Right atrium auricular region (tissue), 2 donors: ENCODE results near the gene CAP2. TPM values are rescaled to one million over a fixed set of nuclear protein-coding genes. Genes with fewer than 3 reads are reported as not detected.
"Not testable (repeated sequence)": the region's sequence is repeated elsewhere in the genome, so short reads cannot be mapped to it uniquely, and the experiment has no call there.

Experiments
- DNase-seq: peaks from one replicate; pipeline ENCODE4 v3.0.0-alpha.2; 2019; ENCODE audit warnings: low spot score
- H3K27ac ChIP-seq, 2 donors: fragments of 200-600 bp; sonication (generic); 1 replicate in 1 of 2; 2 replicates in 1 of 2; pipeline ENCODE4 v1.5.1; 2016 to 2019
- H3K27me3 ChIP-seq, 2 donors: fragments of 200-600 bp; sonication (generic); one replicate each; pipeline versions ENCODE4 v1.5.1 to v1.6.0; 2017 to 2019
- H3K36me3 ChIP-seq: fragments of 200-600 bp; sonication (generic); one replicate; pipeline ENCODE4 v1.5.1; 2016
- H3K4me1 ChIP-seq, 2 donors: fragments of 200-600 bp; sonication (generic); one replicate each; pipeline versions ENCODE4 v1.5.1 to v1.6.0; 2017 to 2019
- H3K4me3 ChIP-seq, 2 donors: fragments of 200-600 bp; sonication (generic); 1 replicate in 1 of 2; 2 replicates in 1 of 2; pipeline ENCODE4 v1.5.1; 2017 to 2019; ENCODE audit warnings: mild to moderate bottlenecking in 1 of 2, moderate library complexity in 1 of 2
- H3K9me3 ChIP-seq, 2 donors: fragments of 200-600 bp; sonication (generic); one replicate each; pipeline ENCODE4 v1.5.1; 2019
- total RNA-seq, 2 donors: library from RNA; depleted of rRNA; stranded (reverse); fragments of >200 nt; gene quantifications; one replicate each; pipeline ENCODE4 v1.1.0, GENCODE V29; 2016
- TF ChIP-seq, protein P1 (sequence below), 2 donors: fragments of 200-600 bp; sonication (generic); IDR thresholded peaks; one replicate each; pipeline ENCODE4 v1.5.1; 2019; ENCODE audit warnings: antibody characterized with exemption in 2 of 2

The CAP2 gene
- total RNA-seq, 2 donors from 2014 or later = 59.9 to 63.6 TPM

DNA sequence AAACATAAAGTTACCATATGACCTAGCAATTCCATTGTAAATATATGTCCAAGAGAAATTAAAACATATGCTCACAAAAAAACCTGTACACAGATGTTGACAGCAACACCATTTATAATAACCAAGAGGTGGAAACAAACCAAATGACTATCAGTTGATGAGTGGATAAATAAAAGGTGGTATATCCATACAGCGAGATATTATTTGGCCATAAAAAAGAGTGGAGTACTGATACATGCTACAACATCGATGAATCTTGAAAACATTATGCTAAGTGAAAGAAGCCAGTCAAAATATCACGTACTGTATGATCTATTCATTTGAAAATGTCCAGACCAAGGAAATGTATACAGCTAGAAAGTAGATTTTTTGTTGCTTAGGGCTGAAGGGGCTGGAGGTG, 2.9 kb downstream of the CAP2 start:
- H3K27ac ChIP-seq = no peak overlapping the region

GRCh38 chr6:17397764-17398194, 4.4 kb downstream of the CAP2 start:
- Histone ChIP-seq H3K4me3 (no peak overlapping the region), H3K27ac (no peak overlapping the region), H3K4me1 (peaks cover 0 to 5% of the 10 kb centered on the region in 2 donors), H3K27me3 (no peaks in the 10 kb centered on the region), H3K36me3 (no peaks in the 10 kb centered on the region), H3K9me3 (no peaks in the 10 kb centered on the region)
- DNase-seq = no peak
- TF ChIP-seq, protein P1, sequence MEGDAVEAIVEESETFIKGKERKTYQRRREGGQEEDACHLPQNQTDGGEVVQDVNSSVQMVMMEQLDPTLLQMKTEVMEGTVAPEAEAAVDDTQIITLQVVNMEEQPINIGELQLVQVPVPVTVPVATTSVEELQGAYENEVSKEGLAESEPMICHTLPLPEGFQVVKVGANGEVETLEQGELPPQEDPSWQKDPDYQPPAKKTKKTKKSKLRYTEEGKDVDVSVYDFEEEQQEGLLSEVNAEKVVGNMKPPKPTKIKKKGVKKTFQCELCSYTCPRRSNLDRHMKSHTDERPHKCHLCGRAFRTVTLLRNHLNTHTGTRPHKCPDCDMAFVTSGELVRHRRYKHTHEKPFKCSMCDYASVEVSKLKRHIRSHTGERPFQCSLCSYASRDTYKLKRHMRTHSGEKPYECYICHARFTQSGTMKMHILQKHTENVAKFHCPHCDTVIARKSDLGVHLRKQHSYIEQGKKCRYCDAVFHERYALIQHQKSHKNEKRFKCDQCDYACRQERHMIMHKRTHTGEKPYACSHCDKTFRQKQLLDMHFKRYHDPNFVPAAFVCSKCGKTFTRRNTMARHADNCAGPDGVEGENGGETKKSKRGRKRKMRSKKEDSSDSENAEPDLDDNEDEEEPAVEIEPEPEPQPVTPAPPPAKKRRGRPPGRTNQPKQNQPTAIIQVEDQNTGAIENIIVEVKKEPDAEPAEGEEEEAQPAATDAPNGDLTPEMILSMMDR (IDR thresholded peaks at IDR 0.05) = no peak

More for the DNA sequence above, 2.9 kb downstream of the CAP2 start:
- Histone ChIP-seq H3K36me3 (no peaks in the 10 kb centered on the region), H3K27me3 (no peaks in the 10 kb centered on the region), H3K9me3 (no peaks in the 10 kb centered on the region), H3K4me3 (no peak overlapping the region), H3K4me1 (peaks cover 0 to 9% of the 10 kb centered on the region in 2 donors)
- TF ChIP-seq, protein P1 (IDR thresholded peaks at IDR 0.05) = no peak
- no peak for DNase-seq

GRCh38 chr6:17405181-17405943, 12.0 kb downstream of the CAP2 start:
- H3K27me3 ChIP-seq, H3K4me3 ChIP-seq, H3K27ac ChIP-seq, H3K4me1 ChIP-seq, H3K36me3 ChIP-seq, H3K9me3 ChIP-seq, DNase-seq: not testable (repeated sequence)

GRCh38 chr6:17405944-17406245, 12.5 kb downstream of the CAP2 start:
- Histone ChIP-seq H3K4me1 (peaks cover 0 to 5% of the 10 kb centered on the region in 2 donors), H3K27ac (no peak overlapping the region), H3K4me3 (no peak overlapping the region), H3K27me3 (no peaks in the 10 kb centered on the region), H3K9me3 (no peaks in the 10 kb centered on the region), H3K36me3 (no peaks in the 10 kb centered on the region)
- TF ChIP-seq, protein P1 (IDR thresholded peaks at IDR 0.05) = no peak
- no peak for DNase-seq

- no peaks in the 10 kb centered on the region for H3K9me3 ChIP-seq
- H3K4me1 ChIP-seq = peaks cover 0 to 7% of the 10 kb centered on the region in 2 donors
- H3K27ac ChIP-seq = peak overlapping the region in 1 of 2 donors; percentile 43
These were observed 14.7 kb downstream of the CAP2 start for GRCh38 chr6:17408081-17408480.

GRCh38 chr6:17410281-17410680, 16.9 kb downstream of the CAP2 start:
- H3K36me3 ChIP-seq = no peaks in the 10 kb centered on the region
- H3K27me3 ChIP-seq = no peaks in the 10 kb centered on the region
- DNase-seq = no peak
- peaks cover 0 to 13% of the 10 kb centered on the region in 2 donors for H3K4me1 ChIP-seq
- no peak overlapping the region for H3K27ac ChIP-seq
- TF ChIP-seq, protein P1 (IDR thresholded peaks at IDR 0.05) = no peak
- no peaks in the 10 kb centered on the region for H3K9me3 ChIP-seq
- no peak overlapping the region for H3K4me3 ChIP-seq

More at GRCh38 chr6:17408081-17408480, 14.7 kb downstream of the CAP2 start:
- H3K36me3 ChIP-seq = no peaks in the 10 kb centered on the region
- no peaks in the 10 kb centered on the region for H3K27me3 ChIP-seq
- DNase-seq = no peak
- TF ChIP-seq, protein P1 (IDR thresholded peaks at IDR 0.05) = no peak
- H3K4me3 ChIP-seq = no peak overlapping the region
